MG63 (cell line): ENCODE results near the gene JAGN1. TPM values are rescaled to one million over a fixed set of nuclear protein-coding genes. Genes with fewer than 3 reads are reported as not detected.

ENCODE experiments used
- DNase-seq: peaks from one replicate; pipeline ENCODE4 v3.0.0-alpha.2; 2020
- H3K27me3 ChIP-seq: fragments of 250-450 bp; sonication (Bioruptor Pico); 2 replicates; pipeline ENCODE4 v1.5.1; 2020; ENCODE audit warnings: mild to moderate bottlenecking, moderate library complexity
- H3K36me3 ChIP-seq: fragments of 250-450 bp; sonication (Bioruptor Pico); 2 replicates; pipeline ENCODE4 v1.5.1; 2020; ENCODE audit warnings: mild to moderate bottlenecking, moderate library complexity
- H3K4me3 ChIP-seq: fragments of 250-450 bp; sonication (Bioruptor Pico); 2 replicates; pipeline ENCODE4 v1.5.1; 2020; ENCODE audit warnings: mild to moderate bottlenecking, moderate library complexity
- H3K9me3 ChIP-seq: fragments of 250-450 bp; sonication (Bioruptor Pico); 2 replicates; pipeline ENCODE4 v1.5.1; 2020; ENCODE audit warnings: mild to moderate bottlenecking, moderate library complexity
- total RNA-seq: library from RNA; depleted of rRNA; stranded (reverse); fragments of >200 nt; shearing (Covaris generic); gene quantifications from 2 replicates; pipeline ENCODE4 v1.2.3, GENCODE V29; 2014; ENCODE audit warnings: low replicate concordance

The JAGN1 gene
- total RNA-seq, 1 experiment from 2014 or later = 21.4 TPM

GRCh38 chr3:9906480-9906879 lies 16.1 kb downstream of the JAGN1 start:
- Histone ChIP-seq H3K36me3 (no peaks in the 10 kb centered on the region), H3K4me3 (no peak overlapping the region), H3K27me3 (no peaks in the 10 kb centered on the region), H3K9me3 (no peaks in the 10 kb centered on the region)
- no peak for DNase-seq

DNA sequence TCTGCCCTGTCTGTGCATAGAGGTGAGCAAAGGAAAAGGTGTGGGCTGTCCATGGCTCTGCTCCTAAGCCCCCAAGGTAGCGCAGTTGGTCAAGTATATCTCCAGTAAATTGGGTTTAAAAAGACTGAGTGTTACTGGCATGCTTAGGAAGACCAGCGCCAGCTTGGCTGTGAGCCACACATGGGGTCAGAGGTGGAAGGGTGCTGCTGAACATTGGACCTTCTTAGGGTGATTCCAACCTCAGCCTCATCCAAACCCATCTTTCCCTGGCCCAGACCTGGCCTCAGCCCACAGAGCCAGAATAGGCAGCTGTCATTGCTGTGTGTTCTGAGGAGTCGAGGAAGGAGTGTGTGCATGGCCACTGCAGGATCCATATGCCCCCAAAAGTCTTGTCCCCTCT lies 17.9 kb downstream of the JAGN1 start:
- no peaks in the 10 kb centered on the region for H3K36me3 ChIP-seq
- H3K4me3 ChIP-seq = no peak overlapping the region
- H3K9me3 ChIP-seq = no peaks in the 10 kb centered on the region
- H3K27me3 ChIP-seq = no peaks in the 10 kb centered on the region
- DNase-seq = no peak

GRCh38 chr3:9909221-9910013 lies 19.0 kb downstream of the JAGN1 start:
- Histone ChIP-seq H3K4me3 (no peak overlapping the region), H3K27me3 (no peaks in the 10 kb centered on the region), H3K36me3 (no peaks in the 10 kb centered on the region), H3K9me3 (no peaks in the 10 kb centered on the region)
- DNase-seq = no peak

GRCh38 chr3:9911863-9912262 lies 21.5 kb downstream of the JAGN1 start:
- H3K36me3 ChIP-seq = no peaks in the 10 kb centered on the region
- no peaks in the 10 kb centered on the region for H3K27me3 ChIP-seq
- no peak for DNase-seq
- H3K9me3 ChIP-seq = no peaks in the 10 kb centered on the region
- no peak overlapping the region for H3K4me3 ChIP-seq

DNA sequence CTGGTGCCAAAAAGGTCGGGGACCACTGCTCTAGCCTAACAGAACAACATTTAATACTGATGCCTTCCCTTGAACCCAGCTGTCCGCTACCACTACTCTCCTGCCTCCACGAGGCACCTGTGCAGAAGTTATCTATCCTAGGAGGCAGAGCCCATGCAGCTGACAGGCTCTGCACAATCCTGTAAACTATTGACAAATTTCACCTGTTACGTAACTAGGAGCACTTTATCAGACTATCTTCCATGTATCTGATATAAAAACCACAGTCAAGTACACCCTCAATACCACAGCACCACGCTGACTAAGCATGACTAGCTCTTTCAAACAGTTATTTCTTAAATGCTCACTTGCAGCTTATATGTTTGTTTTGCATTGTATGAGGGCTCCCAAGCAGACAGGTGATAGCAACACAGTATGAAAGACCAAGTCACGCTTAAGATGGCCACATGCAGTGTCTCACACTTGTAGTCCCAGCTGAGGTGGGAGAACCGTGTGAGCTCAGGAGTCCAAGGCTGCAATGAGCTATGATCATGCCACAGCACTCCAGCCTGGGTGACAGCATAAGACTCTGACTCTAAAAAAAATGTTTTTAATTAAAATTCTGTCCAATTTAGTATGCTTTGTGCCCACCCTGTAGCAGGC lies 22.0 kb downstream of the JAGN1 start:
- Histone ChIP-seq H3K36me3 (no peaks in the 10 kb centered on the region), H3K4me3 (no peak overlapping the region), H3K27me3 (no peaks in the 10 kb centered on the region), H3K9me3 (no peaks in the 10 kb centered on the region)
- DNase-seq = no peak

DNA sequence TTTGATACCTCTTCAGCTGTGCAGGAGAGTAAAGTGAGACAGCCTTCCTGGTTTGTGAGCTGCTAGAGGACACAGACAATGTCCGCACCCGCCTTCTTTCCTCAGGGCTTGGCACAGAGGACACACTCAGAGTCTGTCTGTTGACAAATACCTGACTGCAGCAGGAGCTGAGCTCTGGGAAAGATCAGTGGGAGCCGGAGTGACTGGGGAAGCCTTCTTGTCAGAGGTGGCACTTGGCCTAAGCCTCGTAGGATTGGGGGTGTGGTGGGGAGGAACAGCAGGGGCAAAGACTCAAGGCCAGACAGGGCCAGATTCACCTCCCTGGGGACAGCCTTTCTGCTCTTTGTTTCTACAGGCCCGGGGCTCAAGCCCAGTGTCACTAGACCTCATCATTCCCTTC lies 23.2 kb downstream of the JAGN1 start:
- no peaks in the 10 kb centered on the region for H3K36me3 ChIP-seq
- DNase-seq = no peak
- no peak overlapping the region for H3K4me3 ChIP-seq
- H3K27me3 ChIP-seq = no peaks in the 10 kb centered on the region
- H3K9me3 ChIP-seq = no peaks in the 10 kb centered on the region

- Histone ChIP-seq H3K27me3 (no peaks in the 10 kb centered on the region), H3K36me3 (no peaks in the 10 kb centered on the region), H3K4me3 (no peak overlapping the region), H3K9me3 (no peaks in the 10 kb centered on the region)
- peak; percentile 24 for DNase-seq
These were observed 23.6 kb downstream of the JAGN1 start for GRCh38 chr3:9914011-9914410.

GRCh38 chr3:9914559-9915253 lies 24.3 kb downstream of the JAGN1 start:
- Histone ChIP-seq H3K9me3 (no peaks in the 10 kb centered on the region), H3K4me3 (no peak overlapping the region), H3K27me3 (no peaks in the 10 kb centered on the region), H3K36me3 (no peaks in the 10 kb centered on the region)
- DNase-seq = no peak

DNA sequence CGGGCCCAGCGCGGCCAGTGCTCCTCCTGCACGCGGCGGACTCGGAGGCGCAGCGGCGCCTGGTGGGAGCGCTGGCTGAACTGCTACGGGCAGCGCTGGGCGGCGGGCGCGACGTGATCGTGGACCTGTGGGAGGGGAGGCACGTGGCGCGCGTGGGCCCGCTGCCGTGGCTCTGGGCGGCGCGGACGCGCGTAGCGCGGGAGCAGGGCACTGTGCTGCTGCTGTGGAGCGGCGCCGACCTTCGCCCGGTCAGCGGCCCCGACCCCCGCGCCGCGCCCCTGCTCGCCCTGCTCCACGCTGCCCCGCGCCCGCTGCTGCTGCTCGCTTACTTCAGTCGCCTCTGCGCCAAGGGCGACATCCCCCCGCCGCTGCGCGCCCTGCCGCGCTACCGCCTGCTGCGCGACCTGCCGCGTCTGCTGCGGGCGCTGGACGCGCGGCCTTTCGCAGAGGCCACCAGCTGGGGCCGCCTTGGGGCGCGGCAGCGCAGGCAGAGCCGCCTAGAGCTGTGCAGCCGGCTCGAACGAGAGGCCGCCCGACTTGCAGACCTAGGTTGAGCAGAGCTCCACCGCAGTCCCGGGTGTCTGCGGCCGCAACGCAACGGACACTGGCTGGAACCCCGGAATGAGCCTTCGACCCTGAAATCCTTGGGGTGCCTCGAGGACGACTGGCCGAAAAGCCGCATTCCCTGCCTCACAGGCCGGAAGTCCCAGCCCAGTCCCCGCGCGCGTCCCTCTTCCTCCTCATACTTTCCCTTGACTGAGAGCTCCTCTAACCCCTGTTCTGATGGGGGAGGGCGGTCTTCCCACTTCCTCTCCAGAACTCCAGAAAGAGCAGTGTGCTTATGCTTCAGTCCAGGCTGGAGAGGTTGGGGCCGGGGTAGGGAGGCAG lies 25.1 kb downstream of the JAGN1 start:
- Histone ChIP-seq H3K4me3 (peak overlapping the region; percentile 40), H3K36me3 (no peaks in the 10 kb centered on the region), H3K27me3 (no peaks in the 10 kb centered on the region), H3K9me3 (no peaks in the 10 kb centered on the region)
- peak; percentile 64 for DNase-seq

DNA sequence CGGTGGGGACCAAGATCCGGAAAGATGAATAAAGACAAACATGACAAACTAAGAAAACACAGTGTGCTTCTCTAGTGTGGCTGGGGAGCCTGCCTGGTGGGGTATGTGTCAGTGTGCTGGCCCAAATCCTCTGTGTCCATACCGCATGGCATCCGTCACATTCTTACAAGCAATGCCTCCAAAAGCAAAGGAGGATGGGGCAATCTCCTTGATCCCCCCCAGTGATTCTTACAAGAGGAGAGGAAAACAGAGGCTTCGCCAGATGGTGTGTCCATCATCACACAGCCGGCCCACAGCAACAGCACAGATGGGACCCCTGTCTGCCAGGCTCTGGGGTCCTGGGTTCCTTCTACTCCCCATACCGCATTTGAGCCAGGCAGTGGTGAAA lies 25.9 kb downstream of the JAGN1 start:
- H3K9me3 ChIP-seq = no peaks in the 10 kb centered on the region
- no peaks in the 10 kb centered on the region for H3K36me3 ChIP-seq
- H3K4me3 ChIP-seq = peak overlapping the region; percentile 35
- no peaks in the 10 kb centered on the region for H3K27me3 ChIP-seq
- peak; percentile 19 for DNase-seq

GRCh38 chr3:9916734-9917680 lies 26.6 kb downstream of the JAGN1 start, which contains the start of gene IL17RC:
IL17RC (plus strand) TSS chr3:9917098; CDS start chr3:9917316, 218 bp downstream.
- no peaks in the 10 kb centered on the region for H3K27me3 ChIP-seq
- no peaks in the 10 kb centered on the region for H3K9me3 ChIP-seq
- peak; percentile 91 for DNase-seq
- no peaks in the 10 kb centered on the region for H3K36me3 ChIP-seq
- H3K4me3 ChIP-seq = peak within 1 kb of the TSS; percentile 40

DNA sequence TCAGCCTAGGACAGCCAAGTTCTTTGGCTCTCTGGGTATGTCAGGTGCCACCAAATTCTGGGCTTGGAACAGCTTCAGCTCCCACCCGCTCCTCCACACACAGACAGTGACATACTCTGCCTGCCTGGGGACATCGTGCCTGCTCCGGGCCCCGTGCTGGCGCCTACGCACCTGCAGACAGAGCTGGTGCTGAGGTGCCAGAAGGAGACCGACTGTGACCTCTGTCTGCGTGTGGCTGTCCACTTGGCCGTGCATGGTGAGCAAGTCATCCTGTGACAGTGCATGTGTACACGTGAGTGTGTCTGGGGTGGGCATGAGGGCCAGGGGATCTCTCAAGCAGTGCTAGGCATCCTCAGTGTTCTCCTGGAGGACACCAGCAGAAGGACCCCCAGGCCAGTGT lies 27.4 kb downstream of the JAGN1 start:
- H3K9me3 ChIP-seq = no peaks in the 10 kb centered on the region
- no peak overlapping the region for H3K4me3 ChIP-seq
- no peaks in the 10 kb centered on the region for H3K27me3 ChIP-seq
- no peak for DNase-seq
- H3K36me3 ChIP-seq = no peaks in the 10 kb centered on the region

DNA sequence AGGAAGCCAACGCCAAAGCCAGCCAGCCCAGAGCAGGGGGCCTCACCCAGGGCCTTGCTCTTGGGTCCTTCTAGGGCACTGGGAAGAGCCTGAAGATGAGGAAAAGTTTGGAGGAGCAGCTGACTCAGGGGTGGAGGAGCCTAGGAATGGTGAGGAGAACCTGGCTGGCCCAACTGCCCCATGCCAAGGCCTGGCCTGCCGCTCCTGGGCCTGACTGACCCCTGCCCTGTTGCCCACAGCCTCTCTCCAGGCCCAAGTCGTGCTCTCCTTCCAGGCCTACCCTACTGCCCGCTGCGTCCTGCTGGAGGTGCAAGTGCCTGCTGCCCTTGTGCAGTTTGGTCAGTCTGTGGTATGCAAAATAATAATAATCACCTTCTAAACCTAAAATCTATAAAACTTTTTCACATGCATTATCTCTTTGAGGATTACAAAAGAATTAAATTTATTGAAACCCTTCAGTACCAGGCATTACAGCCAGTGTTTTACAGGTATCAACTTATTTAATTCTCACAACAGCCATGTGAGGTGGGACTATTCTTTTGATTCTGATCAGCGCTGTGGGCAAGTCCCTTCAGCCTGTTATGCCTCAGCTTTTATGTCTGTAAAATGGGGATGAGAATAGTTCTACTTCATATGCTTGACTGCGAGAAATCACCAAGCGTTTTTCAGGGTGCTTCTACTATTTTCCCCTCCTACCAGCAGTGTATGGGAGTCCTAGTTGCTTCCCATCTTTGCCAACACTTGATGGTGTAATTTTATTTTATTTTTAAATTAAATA lies 28.0 kb downstream of the JAGN1 start:
- DNase-seq = no peak
- Histone ChIP-seq H3K36me3 (no peaks in the 10 kb centered on the region), H3K4me3 (no peak overlapping the region), H3K27me3 (no peaks in the 10 kb centered on the region), H3K9me3 (no peaks in the 10 kb centered on the region)

DNA sequence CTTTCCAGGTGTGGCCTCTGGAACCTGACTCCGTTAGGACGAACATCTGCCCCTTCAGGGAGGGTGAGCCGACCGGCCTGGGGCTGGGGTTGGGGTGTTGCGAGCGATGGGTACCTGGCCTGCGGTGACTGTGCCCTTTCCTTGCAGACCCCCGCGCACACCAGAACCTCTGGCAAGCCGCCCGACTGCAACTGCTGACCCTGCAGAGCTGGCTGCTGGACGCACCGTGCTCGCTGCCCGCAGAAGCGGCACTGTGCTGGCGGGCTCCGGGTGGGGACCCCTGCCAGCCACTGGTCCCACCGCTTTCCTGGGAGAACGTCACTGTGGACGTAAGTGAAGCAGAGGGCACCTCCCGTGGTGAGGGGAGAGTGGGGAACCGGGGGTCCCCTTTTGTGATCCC lies 37.7 kb downstream of the JAGN1 start:
- Histone ChIP-seq H3K27me3 (no peaks in the 10 kb centered on the region), H3K9me3 (no peaks in the 10 kb centered on the region), H3K36me3 (no peaks in the 10 kb centered on the region), H3K4me3 (no peak overlapping the region)
- no peak for DNase-seq

- H3K4me3 ChIP-seq = no peak overlapping the region
- no peaks in the 10 kb centered on the region for H3K36me3 ChIP-seq
- DNase-seq = no peak
- H3K9me3 ChIP-seq = no peaks in the 10 kb centered on the region
- no peaks in the 10 kb centered on the region for H3K27me3 ChIP-seq
These were observed 40.5 kb downstream of the JAGN1 start for GRCh38 chr3:9930804-9931418.
